Mucosa of rectum (tissue), 2 donors: ENCODE data around the gene SETD1A.
"Not testable (repeated sequence)": the region's sequence is repeated elsewhere in the genome, so short reads cannot be mapped to it uniquely, and the experiment has no call there.

Experiments
- H3K27ac ChIP-seq, 2 donors: one replicate each; pipeline ENCODE4 v1.7.0; 2013; ENCODE audit warnings: inconsistent platforms in 2 of 2, low read depth in 2 of 2, low read length in 2 of 2
- H3K27me3 ChIP-seq, 2 donors: one replicate each; pipeline ENCODE4 v1.7.0; 2013; ENCODE audit warnings: low read length in 2 of 2; ENCODE audit not compliant: control insufficient read depth in 2 of 2, insufficient read depth in 2 of 2
- H3K36me3 ChIP-seq, 2 donors: one replicate each; pipeline ENCODE4 v1.7.0; 2013; ENCODE audit warnings: low read length in 2 of 2; ENCODE audit not compliant: control insufficient read depth in 2 of 2, insufficient read depth in 2 of 2
- H3K4me1 ChIP-seq, 2 donors: one replicate each; pipeline ENCODE4 v1.7.0; 2013; ENCODE audit warnings: low read length in 2 of 2, mild to moderate bottlenecking in 1 of 2; ENCODE audit not compliant: control insufficient read depth in 2 of 2, insufficient read depth in 2 of 2
- H3K4me3 ChIP-seq, 2 donors: one replicate each; pipeline ENCODE4 v1.7.0; 2013; ENCODE audit warnings: low read length in 2 of 2
- H3K9ac ChIP-seq, 2 donors: one replicate each; pipeline ENCODE4 v1.7.0; 2013; ENCODE audit warnings: low read length in 2 of 2, low read depth in 1 of 2, mild to moderate bottlenecking in 1 of 2
- H3K9me3 ChIP-seq, 2 donors: one replicate each; pipeline ENCODE4 v1.7.0; 2013; ENCODE audit warnings: low read length in 2 of 2; ENCODE audit not compliant: control insufficient read depth in 2 of 2
- donor health status: healthy.
- donor health status: Normal muscosa, but diverticular disease.

SETD1A gene

DNA sequence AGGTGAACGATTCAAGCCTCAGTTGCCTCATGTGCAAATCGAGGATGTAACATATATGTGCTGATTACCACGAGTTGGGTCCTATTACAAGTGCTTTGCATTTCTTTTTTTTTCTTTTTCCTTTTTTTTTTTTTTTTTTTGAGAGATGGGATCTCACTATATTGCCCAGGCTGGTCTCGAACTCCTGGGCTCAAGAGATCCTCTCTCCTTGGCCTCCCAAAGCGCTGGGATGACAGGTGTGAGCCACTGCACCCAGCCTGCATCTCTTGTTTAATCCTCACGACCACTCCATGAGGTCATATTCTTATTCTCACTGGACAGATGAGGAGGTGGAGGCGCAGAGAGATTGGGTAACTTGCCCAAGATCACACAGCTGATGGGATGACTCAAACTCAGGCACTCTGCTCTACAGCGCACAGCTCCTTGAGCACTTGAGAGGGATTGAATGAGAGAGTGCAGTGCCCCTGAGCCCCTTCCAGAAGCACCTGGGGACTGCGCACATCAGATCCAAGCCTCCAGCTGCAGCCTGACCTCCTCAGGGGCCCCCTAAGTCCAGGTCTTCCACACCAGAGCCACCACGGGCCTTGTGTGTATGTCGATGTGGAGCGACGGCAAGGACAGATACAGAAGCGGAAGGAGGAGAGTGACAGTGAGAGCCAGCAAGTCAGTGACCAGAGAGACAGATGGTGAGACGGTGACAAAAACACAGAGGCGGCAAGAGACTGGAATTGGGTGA, 48.0 kb downstream of the SETD1A start:
- Histone ChIP-seq H3K27me3 (peaks cover 19 to 21% of the 10 kb centered on the region in 2 donors), H3K9ac (no peak overlapping the region), H3K4me3 (no peak overlapping the region), H3K27ac (no peak overlapping the region), H3K36me3 (no peaks in the 10 kb centered on the region), H3K4me1 (no peaks in the 10 kb centered on the region), H3K9me3 (no peaks in the 10 kb centered on the region)

DNA sequence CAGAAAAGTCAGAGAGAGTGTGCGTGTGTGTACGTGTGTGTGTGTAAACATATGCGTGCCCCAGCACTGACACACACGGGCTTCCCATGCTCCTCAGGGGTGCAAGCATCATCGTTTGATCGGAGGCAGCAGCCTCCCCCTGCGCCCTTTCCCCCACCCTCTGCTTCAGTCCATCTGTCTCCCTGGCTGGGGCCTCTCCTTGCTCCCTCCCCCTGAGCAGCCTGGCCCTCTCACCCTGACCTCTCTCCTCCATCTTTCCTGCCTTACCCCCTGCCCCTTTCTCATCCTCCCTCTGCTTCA, 48.5 kb downstream of the SETD1A start:
- Histone ChIP-seq H3K4me3 (no peak overlapping the region), H3K9me3 (no peaks in the 10 kb centered on the region), H3K27me3 (peaks cover 22 to 24% of the 10 kb centered on the region in 2 donors), H3K4me1 (no peaks in the 10 kb centered on the region), H3K27ac (no peak overlapping the region), H3K9ac (no peak overlapping the region), H3K36me3 (no peaks in the 10 kb centered on the region)

DNA sequence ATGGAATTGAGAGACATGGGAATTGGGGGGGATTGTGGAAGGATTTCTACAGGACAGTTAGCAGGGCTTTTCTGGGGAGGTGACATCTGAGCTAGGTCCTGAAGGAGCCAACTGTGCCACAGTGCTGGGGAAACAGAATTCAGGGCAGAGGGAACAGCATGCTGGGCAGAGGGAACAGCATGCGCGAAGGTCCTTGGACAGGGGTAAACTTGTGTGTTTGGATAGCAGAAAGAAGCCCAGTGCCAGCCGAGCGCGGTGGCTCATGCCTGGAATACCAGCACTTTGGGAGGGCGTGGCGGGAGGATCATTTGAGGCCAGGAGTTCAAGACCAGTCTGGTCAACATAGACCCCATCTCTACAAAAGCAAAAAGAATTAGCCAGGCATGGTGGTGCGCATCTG, 49.0 kb downstream of the SETD1A start:
- Histone ChIP-seq H3K9me3 (no peaks in the 10 kb centered on the region), H3K4me1 (no peaks in the 10 kb centered on the region), H3K9ac (no peak overlapping the region), H3K36me3 (no peaks in the 10 kb centered on the region), H3K4me3 (no peak overlapping the region), H3K27me3 (peaks cover 28 to 29% of the 10 kb centered on the region in 2 donors), H3K27ac (no peak overlapping the region)

DNA sequence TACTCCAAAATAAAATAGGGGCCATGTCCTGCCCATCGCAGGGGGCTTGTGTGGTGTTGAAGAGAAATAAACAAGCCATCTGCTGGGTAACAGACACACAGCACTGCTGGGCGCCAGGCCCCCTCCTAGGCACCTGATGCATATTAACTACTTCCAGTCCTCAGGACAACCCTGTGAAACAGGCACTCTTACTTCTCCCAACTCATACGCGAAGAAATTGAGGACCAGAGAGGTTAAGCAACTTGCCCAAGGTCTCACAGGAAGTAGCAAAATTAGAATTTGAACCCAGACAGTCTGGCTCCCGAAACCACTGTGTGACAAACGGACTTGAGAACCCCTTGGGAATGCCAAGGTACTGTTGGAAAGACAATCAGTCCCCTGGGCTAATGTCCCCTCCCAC, 50.1 kb downstream of the SETD1A start:
- Histone ChIP-seq H3K36me3 (no peaks in the 10 kb centered on the region), H3K27me3 (peaks cover 28 to 34% of the 10 kb centered on the region in 2 donors), H3K9me3 (no peaks in the 10 kb centered on the region), H3K27ac (no peak overlapping the region), H3K4me1 (no peaks in the 10 kb centered on the region), H3K9ac (no peak overlapping the region), H3K4me3 (no peak overlapping the region)

DNA sequence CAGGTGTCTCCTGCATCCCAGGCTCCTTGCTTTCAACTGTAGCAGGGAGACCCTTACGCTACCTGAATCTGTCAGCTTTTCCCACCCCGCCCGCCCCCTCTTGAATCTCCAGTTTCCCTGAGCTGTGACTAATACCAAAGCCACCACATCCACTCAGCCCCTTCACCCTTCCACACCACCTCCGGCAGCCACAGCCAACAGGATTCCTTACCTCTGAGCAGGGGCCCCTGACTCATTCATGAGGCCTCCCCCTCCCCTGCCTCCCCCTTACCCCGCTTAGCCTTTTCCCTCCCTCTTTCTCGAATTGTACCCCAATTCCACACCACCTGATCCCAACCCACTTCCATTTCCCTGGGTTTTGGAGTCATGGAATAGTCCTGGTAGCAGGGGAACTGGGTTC, 50.6 kb downstream of the SETD1A start:
- no peaks in the 10 kb centered on the region for H3K9me3 ChIP-seq
- H3K27me3 ChIP-seq = peaks cover 28 to 34% of the 10 kb centered on the region in 2 donors
- H3K27ac ChIP-seq = no peak overlapping the region
- H3K4me3 ChIP-seq = no peak overlapping the region
- no peaks in the 10 kb centered on the region for H3K36me3 ChIP-seq
- no peaks in the 10 kb centered on the region for H3K4me1 ChIP-seq
- H3K9ac ChIP-seq = no peak overlapping the region

DNA sequence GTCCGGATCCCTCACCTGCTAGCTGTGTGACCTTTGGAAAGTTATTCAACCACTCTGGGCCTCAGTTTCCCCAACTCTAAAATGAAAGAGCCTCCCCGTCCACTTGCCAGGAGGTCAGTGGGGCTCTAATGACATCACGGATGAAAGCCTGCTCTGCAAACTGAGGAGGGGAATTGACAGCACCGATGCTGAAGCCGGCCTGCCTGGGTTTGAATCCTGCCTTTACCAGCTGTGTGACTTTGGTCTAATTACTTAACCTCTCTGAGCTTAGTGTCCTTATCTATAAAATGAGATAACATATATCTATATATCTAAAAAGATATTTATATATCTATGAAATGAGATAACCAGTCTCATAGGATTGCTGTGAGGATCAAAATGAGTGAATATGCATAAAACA, 51.0 kb downstream of the SETD1A start:
- no peaks in the 10 kb centered on the region for H3K4me1 ChIP-seq
- H3K36me3 ChIP-seq = no peaks in the 10 kb centered on the region
- no peak overlapping the region for H3K27ac ChIP-seq
- H3K9me3 ChIP-seq = no peaks in the 10 kb centered on the region
- H3K9ac ChIP-seq = no peak overlapping the region
- no peak overlapping the region for H3K4me3 ChIP-seq
- H3K27me3 ChIP-seq = peaks cover 30 to 32% of the 10 kb centered on the region in 2 donors

DNA sequence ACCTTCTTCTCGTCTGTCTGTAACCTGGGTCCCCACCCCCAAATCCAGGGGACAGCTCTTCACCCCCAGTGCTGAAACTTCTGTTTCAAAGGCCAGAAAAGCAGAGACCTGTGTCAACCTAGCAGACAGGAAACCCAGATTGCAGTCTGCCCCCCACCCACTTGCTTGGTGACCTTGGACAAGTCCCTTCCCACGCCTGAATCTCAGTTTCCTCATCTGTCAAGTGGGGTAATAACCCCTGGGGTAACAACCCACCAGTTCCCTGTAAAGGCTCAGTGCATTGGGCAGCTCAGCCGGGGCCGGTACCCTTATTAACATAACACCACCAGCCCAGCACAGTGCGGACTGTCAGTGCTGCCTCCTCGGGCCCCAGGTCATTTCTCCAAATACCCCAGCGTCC, 51.6 kb downstream of the SETD1A start:
- Histone ChIP-seq H3K27me3 (peaks cover 32 to 33% of the 10 kb centered on the region in 2 donors), H3K9me3 (no peaks in the 10 kb centered on the region), H3K4me3 (no peak overlapping the region), H3K36me3 (no peaks in the 10 kb centered on the region), H3K27ac (no peak overlapping the region), H3K9ac (no peak overlapping the region), H3K4me1 (no peaks in the 10 kb centered on the region)

DNA sequence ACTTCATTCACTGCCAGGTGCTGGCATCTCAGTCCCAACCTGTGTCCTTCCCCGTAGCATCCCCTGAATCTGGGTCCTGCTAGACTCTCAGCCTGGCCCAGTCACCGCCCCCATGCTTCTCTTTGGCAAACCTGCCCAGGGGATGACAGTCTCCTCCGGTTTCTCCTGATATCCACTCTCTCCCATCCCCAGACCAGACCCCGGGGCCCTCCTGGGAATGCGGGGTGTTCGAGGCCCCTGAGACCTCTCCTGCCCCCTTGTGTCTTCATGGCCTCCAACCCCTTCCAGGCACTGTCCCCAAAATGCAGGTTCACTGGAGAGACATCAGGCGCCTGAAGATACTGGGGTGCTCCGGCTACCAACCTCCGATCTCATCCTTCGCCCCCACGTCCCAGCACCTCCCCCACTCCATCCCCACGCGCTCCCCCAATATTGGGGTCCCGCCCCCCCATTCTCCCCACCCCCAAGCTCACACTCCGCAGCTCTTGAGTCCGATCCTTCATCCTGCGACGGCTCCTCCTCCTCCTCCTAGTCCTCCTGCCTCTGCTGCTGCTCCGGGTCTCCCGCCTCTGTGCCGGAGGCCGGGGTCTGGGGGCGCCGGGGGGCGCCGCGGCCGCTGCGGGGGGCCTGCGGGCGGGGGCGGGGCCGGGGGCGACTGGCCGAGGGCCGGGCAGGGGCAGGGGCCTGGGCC, 52.5 kb downstream of the SETD1A start:
- no peaks in the 10 kb centered on the region for H3K9me3 ChIP-seq
- H3K27me3 ChIP-seq = peaks cover 32 to 33% of the 10 kb centered on the region in 2 donors
- no peak overlapping the region for H3K27ac ChIP-seq
- no peaks in the 10 kb centered on the region for H3K36me3 ChIP-seq
- H3K4me3 ChIP-seq = no peak overlapping the region
- H3K9ac ChIP-seq = no peak overlapping the region
- no peaks in the 10 kb centered on the region for H3K4me1 ChIP-seq

DNA sequence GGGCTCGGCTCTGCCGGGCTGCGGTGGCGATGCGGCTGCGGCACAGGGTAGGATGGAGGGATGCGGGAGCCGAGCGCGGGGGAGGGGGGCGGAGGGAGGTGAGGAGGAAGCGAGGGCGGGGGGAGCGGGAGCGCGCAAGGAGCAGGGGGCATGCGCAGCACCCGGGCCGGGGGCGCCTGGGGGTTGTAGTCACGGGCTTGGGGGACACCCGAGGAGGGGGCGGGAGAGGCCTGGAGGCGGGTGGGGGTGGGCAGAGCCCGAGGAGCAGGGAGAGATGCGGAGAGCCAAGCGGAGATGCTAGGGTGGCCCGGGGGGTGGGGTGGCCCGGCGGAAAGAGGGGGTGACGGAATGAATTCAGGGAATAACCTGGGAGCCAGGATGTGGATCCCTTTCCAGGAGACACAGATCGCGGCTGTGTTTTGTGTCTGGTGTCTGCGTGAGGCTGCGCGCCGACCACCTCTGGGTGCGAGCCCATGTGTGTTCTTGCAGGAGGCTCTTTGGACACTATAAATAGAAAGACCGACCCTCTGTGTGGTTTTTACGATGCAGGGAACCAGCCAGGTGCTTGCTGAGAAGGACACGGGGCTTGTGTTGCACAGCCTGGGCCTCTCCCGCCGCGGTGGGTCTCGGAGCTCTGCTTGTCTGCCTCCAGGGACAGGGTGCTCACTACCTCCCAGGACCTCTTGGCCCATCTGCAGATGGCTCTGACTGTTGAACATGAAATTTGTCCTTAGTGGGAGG, 53.2 kb downstream of the SETD1A start, which contains the start of gene STX1B:
STX1B (minus strand) TSS at position 54 of the 741 bp plus-strand sequence. CDS start 242 bp downstream, outside the sequence.
- Histone ChIP-seq H3K27me3 (peaks cover 29 to 33% of the 10 kb centered on the region in 2 donors), H3K36me3 (no peaks in the 10 kb centered on the region), H3K4me3 (no peak within 1 kb of the TSS), H3K9ac (no peak within 1 kb of the TSS), H3K4me1 (no peaks in the 10 kb centered on the region), H3K27ac (no peak within 1 kb of the TSS), H3K9me3 (no peaks in the 10 kb centered on the region)

DNA sequence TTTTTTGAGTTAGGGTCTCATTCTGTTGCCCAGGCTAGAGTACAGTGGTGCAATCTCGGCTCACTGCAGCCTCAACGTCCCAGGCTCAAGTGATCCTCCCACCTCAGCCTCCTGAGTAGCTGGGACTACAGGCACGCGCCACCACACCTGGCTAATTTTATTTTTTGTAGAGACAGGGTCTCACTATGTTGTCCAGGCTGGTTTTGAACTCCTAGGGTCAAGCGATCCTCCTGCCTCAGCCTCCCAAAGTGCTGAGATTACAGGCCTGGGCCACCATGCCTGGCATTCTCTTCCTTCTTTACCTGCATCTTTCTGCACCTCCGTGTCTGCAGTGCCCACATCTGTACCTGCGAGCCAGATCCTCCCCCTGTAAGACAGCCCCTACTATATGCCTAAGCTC, 54.3 kb downstream of the SETD1A start:
- not testable (repeated sequence) for H3K9ac ChIP-seq, H3K27ac ChIP-seq, H3K9me3 ChIP-seq, H3K4me1 ChIP-seq, H3K4me3 ChIP-seq, H3K36me3 ChIP-seq
- H3K27me3 ChIP-seq = peaks cover 29 to 33% of the 10 kb centered on the region in 2 donors
